GM12864 (cell line): ENCODE data around the gene CACNB2.

Source experiments
- DNase-seq: peaks from one replicate; pipeline ENCODE4 v3.0.0-alpha.2; 2011; ENCODE audit warnings: low read depth
- H3K4me3 ChIP-seq: 2 replicates; pipeline ENCODE4 v1.5.1; 2011; ENCODE audit warnings: mild to moderate bottlenecking, low read depth, low read length, control low read depth
- TF ChIP-seq, protein P1 (sequence below): IDR thresholded peaks from 2 replicates; pipeline ENCODE4 v1.5.1; 2011; ENCODE audit warnings: low read depth, mild to moderate bottlenecking, moderate library complexity, low read length, control low read depth, inconsistent platforms; ENCODE audit errors: missing control alignments

The CACNB2 gene

DNA sequence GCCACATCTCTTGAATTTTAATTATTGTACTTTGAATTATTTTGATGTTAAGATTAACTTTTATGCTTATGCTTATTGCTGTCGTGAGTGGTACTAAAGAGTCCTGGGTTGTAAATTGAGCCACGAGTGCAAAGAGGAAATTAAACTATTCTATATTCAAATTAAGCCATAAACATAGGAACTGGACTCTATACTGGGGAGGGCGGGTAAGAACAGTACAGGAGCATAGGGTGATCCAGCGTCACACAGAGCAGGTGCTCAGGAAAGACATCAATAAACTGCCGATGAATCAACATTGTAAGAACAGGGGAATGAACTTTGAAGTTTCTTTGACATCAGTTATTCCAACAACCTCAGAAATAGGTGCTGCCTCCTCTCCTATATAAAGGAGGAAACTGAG, 219.6 kb downstream of the CACNB2 start:
- TF ChIP-seq, protein P1, sequence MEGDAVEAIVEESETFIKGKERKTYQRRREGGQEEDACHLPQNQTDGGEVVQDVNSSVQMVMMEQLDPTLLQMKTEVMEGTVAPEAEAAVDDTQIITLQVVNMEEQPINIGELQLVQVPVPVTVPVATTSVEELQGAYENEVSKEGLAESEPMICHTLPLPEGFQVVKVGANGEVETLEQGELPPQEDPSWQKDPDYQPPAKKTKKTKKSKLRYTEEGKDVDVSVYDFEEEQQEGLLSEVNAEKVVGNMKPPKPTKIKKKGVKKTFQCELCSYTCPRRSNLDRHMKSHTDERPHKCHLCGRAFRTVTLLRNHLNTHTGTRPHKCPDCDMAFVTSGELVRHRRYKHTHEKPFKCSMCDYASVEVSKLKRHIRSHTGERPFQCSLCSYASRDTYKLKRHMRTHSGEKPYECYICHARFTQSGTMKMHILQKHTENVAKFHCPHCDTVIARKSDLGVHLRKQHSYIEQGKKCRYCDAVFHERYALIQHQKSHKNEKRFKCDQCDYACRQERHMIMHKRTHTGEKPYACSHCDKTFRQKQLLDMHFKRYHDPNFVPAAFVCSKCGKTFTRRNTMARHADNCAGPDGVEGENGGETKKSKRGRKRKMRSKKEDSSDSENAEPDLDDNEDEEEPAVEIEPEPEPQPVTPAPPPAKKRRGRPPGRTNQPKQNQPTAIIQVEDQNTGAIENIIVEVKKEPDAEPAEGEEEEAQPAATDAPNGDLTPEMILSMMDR = no peak
- no peak overlapping the region for H3K4me3 ChIP-seq
- no peak for DNase-seq

DNA sequence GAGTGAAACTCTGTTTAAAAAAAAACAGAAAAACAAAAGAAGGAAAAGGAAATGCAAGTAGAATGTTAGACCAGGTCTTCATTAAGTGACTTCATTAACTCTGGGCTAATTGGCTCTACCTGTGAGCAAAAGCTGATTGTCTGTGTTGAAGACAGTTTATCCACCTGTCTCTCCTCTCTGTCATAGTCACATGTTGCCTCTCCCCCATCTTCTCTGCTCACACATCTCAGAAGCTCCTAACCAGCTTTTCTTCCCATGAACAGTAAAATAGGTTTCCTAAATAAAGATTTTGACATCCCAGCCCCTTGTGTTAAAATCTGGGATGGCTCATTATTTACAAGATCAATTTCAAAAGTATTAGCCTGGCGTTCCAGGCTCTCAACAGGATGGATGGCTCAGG, 222.7 kb downstream of the CACNB2 start:
- no peak overlapping the region for H3K4me3 ChIP-seq
- TF ChIP-seq, protein P1 = no peak
- DNase-seq = no peak

DNA sequence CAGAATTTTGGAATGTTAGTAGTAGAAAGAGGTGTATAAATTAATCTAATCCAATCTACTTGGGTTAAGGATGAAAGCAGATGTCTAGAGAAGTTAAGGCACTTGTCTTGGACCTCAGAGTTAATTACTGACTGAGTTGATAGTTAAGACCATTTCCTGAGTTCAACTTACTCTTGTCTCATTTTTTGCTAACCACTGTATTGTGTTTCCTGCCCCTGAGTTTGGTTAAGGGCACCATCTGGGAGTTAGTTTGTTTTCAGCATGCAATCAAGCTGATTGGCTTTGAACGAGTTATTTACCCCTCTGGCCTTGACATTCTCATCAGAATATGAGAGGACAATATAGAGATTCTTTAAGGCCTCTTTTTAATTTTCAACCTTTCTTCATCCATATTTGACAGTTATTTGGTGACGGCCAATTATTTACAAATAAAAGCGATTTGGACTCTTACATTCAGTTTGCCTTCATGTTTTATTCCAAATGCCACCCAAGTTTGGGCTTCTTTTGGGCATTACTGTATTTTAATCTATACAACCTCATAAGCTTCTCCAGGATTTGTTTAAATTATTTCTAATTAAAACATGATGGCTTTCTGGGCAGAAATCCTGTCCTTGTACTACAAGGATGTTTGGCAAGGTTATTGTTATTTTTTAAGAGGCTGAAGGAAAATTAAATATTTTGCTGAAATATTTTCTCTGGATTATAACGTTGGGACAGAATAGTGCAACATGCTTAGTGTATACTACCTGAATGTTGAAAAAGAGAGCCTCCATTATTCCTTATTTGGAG, 225.0 kb downstream of the CACNB2 start:
- no peak overlapping the region for H3K4me3 ChIP-seq
- no peak for DNase-seq
- TF ChIP-seq, protein P1 = no peak

DNA sequence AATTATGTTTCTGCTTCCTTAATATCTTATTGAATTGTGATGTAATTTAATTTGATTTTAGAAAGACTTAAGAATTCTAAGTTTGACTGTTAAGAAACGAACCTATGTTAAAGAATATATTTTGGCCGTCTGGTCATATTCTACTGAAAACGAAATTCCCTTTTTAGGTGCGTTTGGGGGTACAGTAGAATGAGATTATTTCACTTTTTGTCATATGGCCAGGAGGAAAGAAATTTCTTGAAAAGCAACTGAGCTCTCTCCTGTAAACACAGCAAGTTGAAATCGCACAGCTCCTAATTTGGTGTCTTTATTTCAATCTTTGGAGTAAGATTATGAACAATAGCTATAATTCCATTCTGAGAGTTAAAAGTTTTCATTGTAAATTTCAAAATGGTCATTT, 227.6 kb downstream of the CACNB2 start:
- H3K4me3 ChIP-seq = no peak overlapping the region
- TF ChIP-seq, protein P1 = no peak
- DNase-seq = no peak

DNA sequence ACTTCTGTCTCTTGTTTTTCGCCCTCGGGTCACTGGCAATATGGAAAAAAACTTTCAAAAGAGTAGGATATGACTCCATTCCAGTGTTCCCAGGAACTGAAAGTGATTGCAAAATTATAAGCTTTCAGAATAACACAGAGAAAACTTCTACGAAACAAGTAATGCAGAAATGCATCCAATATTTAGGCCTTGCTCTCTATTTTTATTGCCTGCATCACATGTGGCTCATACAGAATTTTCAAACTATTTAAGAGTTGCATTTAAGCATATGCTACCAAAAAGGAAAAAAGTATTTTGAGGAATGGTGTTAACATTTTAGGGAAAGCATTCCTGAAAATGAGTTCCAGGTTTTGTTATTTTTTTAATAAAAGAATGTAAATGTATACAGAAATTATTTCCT, 228.0 kb downstream of the CACNB2 start:
- TF ChIP-seq, protein P1 = no peak
- no peak for DNase-seq
- no peak overlapping the region for H3K4me3 ChIP-seq

DNA sequence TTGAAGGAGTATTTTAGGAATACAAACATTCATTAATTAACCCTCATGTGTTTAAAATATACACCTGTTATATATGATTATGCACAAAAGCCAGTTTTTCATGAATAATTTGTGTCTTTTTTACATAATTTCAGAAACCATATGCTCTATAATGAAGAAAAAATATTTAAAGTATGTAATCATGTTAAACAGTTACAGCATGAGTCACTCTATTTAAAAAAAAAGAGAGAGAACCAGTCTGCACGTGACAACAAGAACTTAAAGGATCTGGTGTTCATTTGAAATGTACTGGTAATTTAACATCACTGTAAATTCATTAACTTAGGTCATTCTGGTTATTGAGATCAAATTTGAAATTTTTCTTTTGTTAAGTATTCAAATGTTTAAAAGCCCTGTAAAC, 228.5 kb downstream of the CACNB2 start:
- DNase-seq = no peak
- no peak overlapping the region for H3K4me3 ChIP-seq
- TF ChIP-seq, protein P1 = no peak

DNA sequence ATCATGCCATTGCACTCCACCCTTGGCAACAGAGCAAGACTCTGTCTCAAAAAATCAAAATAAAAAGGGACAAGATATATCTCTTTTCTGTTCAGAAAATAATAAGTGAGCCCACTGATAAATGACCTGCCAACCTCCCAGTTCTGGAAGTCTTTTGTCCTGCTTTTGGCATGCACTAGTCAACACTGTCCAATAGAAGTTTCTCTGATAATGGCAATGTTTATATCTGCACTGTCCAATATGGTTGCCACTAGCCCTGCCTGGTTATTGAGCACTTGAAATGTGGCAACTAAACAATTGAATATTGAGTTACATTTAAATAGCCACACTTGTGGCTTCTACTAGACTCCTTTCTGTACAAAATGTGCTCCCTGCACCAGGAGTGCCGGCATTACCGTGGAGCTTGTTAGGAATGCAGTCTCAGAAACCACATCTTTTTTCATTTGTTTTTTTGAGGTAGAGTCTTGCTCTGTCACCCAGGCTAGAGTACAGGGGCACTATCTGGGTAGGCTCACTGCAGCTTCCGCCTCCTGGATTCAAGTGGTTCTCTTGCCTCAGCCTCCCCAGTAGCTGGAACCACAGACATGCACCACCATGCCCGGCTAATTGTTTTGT, 229.7 kb downstream of the CACNB2 start:
- no peak overlapping the region for H3K4me3 ChIP-seq
- TF ChIP-seq, protein P1 = no peak
- DNase-seq = no peak
